Aortic smooth muscle cell (primary cell): Measurements from ENCODE around the gene BRMS1L. TPM values are rescaled to one million over a fixed set of nuclear protein-coding genes. Genes with fewer than 3 reads are reported as not detected.

Experiments used
- total RNA-seq: library from RNA; depleted of rRNA; stranded (reverse); fragments of >200 nt; gene quantifications from 2 replicates; pipeline ENCODE4 v1.2.3, GENCODE V29; 2014

The BRMS1L gene
- 4.9 and 5.2 TPM in 2 replicates for total RNA-seq

GRCh38 chr14:35826218-35826951 lies at the start of gene BRMS1L:
BRMS1L (plus strand) TSS chr14:35826338; CDS start chr14:35826517, 179 bp downstream.

GRCh38 chr14:35808638-35809563 lies 17.2 kb upstream of the BRMS1L start, which contains the start of gene RALGAPA1:
RALGAPA1 (minus strand) TSS chr14:35809295; CDS start chr14:35808835, 460 bp downstream.

Other genes starting within 250 kb of the BRMS1L start
- 43.6 and 48.6 TPM in 2 replicates for gene RALGAPA1, start 17.0 kb upstream of the BRMS1L start, total RNA-seq